Peyer's patch (tissue), 4 donors: ENCODE data around the gene BFSP2. TPM values are rescaled to one million over a fixed set of nuclear protein-coding genes. Genes with fewer than 3 reads are reported as not detected.
"Not testable (repeated sequence)": the region's sequence is repeated elsewhere in the genome, so short reads cannot be mapped to it uniquely, and the experiment has no call there.

Experiments
- DNase-seq, 3 donors: peaks; one replicate each; pipeline ENCODE4 v3.0.0-alpha.2; 2017 to 2019
- H3K27ac ChIP-seq, 4 donors: fragments of 200-600 bp; sonication (generic); one replicate each; pipeline ENCODE4 v1.5.1; 2016 to 2019
- H3K27me3 ChIP-seq, 2 donors: fragments of 200-600 bp; sonication (generic); one replicate each; pipeline ENCODE4 v1.5.1; 2019
- H3K36me3 ChIP-seq, 3 donors: fragments of 200-600 bp; sonication (generic); one replicate each; pipeline ENCODE4 v1.5.1; 2016 to 2019
- H3K4me1 ChIP-seq, 4 donors: fragments of 200-600 bp; sonication (generic); one replicate each; pipeline ENCODE4 v1.5.1; 2016 to 2019
- H3K4me3 ChIP-seq, 4 donors: fragments of 200-600 bp; sonication (generic); 1 replicate in 3 of 4; 2 replicates in 1 of 4; pipeline ENCODE4 v1.5.1; 2016 to 2019; ENCODE audit warnings: mild to moderate bottlenecking in 1 of 4
- H3K9me3 ChIP-seq, 4 donors: fragments of 200-600 bp; sonication (generic); one replicate each; pipeline ENCODE4 v1.5.1; 2016 to 2019; ENCODE audit warnings: mild to moderate bottlenecking in 1 of 4
- POLR2A ChIP-seq, 2 donors: fragments of 450-650 bp; IDR thresholded peaks; one replicate each; pipeline ENCODE4 v1.5.1; 2017; ENCODE audit warnings: antibody characterized with exemption in 2 of 2, mild to moderate bottlenecking in 2 of 2, moderate library complexity in 2 of 2
- total RNA-seq, 4 donors: library from RNA; depleted of rRNA; stranded (reverse); fragments of >200 nt; gene quantifications; one replicate each; pipeline ENCODE4 v1.1.0, GENCODE V29; 2016
- TF ChIP-seq, protein P1 (sequence below), 6 experiments: fragments of 450-650 bp in 4 of 6; fragments of 200-600 bp in 2 of 6; sonication (generic) in 1 of 6; IDR thresholded peaks; one replicate each; pipeline ENCODE4 v1.5.1; 2017 to 2019; ENCODE audit warnings: antibody characterized with exemption in 6 of 6, mild to moderate bottlenecking in 3 of 6, moderate library complexity in 1 of 6

The BFSP2 gene
- total RNA-seq, 4 donors from 2014 or later, result not detected

DNA sequence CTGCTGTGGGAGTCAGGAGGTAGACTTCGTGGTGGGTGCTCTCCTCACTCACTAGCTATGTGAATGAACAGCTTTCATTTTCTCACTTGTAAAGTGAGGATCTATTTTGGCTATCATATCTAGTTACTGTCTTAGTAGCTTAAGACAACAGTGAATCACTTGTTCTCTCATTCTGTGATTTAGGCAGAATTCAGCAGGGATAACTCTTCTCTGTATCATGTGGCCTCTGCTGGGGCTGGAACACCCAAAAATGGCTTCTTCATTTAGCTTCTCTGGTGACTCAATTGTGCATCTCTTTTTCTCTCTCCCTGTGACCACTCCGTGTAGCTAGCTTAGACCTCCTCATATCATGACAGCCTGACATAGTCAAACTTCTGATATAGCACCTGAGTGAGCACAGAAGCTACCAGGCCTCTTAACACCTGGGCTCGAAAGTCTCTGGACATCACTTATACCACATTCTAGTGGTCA is 68.4 kb downstream of the BFSP2 start:
- Histone ChIP-seq H3K27ac (peak overlapping the region in 1 of 4 donors; percentile 74), H3K27me3 (no peaks in the 10 kb centered on the region), H3K4me3 (no peak overlapping the region), H3K9me3 (no peaks in the 10 kb centered on the region), H3K36me3 (no peaks in the 10 kb centered on the region), H3K4me1 (peaks cover 0 to 20% (median under 1%) of the 10 kb centered on the region in 4 donors)
- DNase-seq, result no peak
- no peak for TF ChIP-seq POLR2A (IDR thresholded peaks at IDR 0.05)
- TF ChIP-seq, protein P1, sequence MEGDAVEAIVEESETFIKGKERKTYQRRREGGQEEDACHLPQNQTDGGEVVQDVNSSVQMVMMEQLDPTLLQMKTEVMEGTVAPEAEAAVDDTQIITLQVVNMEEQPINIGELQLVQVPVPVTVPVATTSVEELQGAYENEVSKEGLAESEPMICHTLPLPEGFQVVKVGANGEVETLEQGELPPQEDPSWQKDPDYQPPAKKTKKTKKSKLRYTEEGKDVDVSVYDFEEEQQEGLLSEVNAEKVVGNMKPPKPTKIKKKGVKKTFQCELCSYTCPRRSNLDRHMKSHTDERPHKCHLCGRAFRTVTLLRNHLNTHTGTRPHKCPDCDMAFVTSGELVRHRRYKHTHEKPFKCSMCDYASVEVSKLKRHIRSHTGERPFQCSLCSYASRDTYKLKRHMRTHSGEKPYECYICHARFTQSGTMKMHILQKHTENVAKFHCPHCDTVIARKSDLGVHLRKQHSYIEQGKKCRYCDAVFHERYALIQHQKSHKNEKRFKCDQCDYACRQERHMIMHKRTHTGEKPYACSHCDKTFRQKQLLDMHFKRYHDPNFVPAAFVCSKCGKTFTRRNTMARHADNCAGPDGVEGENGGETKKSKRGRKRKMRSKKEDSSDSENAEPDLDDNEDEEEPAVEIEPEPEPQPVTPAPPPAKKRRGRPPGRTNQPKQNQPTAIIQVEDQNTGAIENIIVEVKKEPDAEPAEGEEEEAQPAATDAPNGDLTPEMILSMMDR (IDR thresholded peaks at IDR 0.05), result no peak

DNA sequence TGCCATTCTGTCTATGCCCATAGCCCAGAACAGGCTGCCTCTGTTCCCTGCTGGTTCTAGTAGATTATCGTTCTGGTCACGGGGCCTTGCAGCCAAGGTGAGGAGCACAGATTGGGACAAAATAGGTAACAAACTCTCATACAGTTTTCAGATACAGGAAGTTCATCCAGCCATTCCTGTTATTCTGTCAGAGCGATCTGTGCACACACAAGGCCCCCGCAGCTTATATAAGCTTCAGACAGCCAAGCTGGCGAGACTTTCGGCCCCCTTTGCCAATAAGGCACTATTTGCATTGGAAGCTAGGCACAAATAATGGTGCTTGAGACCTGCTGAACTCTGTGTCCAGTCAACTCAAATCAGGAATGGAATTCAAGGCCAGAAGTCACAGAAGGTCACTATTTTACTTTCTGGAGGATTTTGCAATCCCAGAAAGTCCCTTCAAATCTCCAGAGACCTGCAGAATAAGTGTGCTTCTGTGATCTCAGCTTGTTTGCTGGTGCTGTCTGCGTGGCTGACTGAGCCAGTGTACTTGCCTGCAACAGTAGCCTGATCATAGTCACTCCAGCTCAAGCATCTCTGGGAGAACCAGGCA is 69.4 kb downstream of the BFSP2 start:
- peak overlapping the region in 1 of 4 donors; percentile 74 for H3K27ac ChIP-seq
- H3K4me1 ChIP-seq, result peaks cover 0 to 21% (median 0%) of the 10 kb centered on the region in 4 donors
- no peaks in the 10 kb centered on the region for H3K9me3 ChIP-seq
- no peak overlapping the region for H3K4me3 ChIP-seq
- DNase-seq, result no peak
- H3K27me3 ChIP-seq, result no peaks in the 10 kb centered on the region
- TF ChIP-seq POLR2A (IDR thresholded peaks at IDR 0.05), result no peak
- TF ChIP-seq, protein P1 (IDR thresholded peaks at IDR 0.05), result no peak
- H3K36me3 ChIP-seq, result no peaks in the 10 kb centered on the region

- TF ChIP-seq POLR2A (IDR thresholded peaks at IDR 0.05), result no peak
- TF ChIP-seq, protein P1 (IDR thresholded peaks at IDR 0.05), result no peak
- Histone ChIP-seq H3K9me3 (no peaks in the 10 kb centered on the region), H3K27me3 (no peaks in the 10 kb centered on the region), H3K4me3 (no peak overlapping the region), H3K4me1 (peaks cover 0 to 34% (median 6%) of the 10 kb centered on the region in 4 donors), H3K36me3 (no peaks in the 10 kb centered on the region), H3K27ac (no peak overlapping the region)
- DNase-seq, result peak in 1 of 3 donors; percentile 50
These were observed 72.4 kb downstream of the BFSP2 start for GRCh38 chr3:133472242-133472641.

- no peak for DNase-seq
- H3K9me3 ChIP-seq, result no peaks in the 10 kb centered on the region
- no peaks in the 10 kb centered on the region for H3K36me3 ChIP-seq
- TF ChIP-seq, protein P1 (IDR thresholded peaks at IDR 0.05), result no peak
- no peak for TF ChIP-seq POLR2A (IDR thresholded peaks at IDR 0.05)
- no peaks in the 10 kb centered on the region for H3K27me3 ChIP-seq
- no peak overlapping the region for H3K4me3 ChIP-seq
- no peak overlapping the region for H3K27ac ChIP-seq
- peaks cover 0 to 28% (median 6%) of the 10 kb centered on the region in 4 donors for H3K4me1 ChIP-seq
These were observed 73.0 kb downstream of the BFSP2 start for GRCh38 chr3:133472889-133473288.

DNA sequence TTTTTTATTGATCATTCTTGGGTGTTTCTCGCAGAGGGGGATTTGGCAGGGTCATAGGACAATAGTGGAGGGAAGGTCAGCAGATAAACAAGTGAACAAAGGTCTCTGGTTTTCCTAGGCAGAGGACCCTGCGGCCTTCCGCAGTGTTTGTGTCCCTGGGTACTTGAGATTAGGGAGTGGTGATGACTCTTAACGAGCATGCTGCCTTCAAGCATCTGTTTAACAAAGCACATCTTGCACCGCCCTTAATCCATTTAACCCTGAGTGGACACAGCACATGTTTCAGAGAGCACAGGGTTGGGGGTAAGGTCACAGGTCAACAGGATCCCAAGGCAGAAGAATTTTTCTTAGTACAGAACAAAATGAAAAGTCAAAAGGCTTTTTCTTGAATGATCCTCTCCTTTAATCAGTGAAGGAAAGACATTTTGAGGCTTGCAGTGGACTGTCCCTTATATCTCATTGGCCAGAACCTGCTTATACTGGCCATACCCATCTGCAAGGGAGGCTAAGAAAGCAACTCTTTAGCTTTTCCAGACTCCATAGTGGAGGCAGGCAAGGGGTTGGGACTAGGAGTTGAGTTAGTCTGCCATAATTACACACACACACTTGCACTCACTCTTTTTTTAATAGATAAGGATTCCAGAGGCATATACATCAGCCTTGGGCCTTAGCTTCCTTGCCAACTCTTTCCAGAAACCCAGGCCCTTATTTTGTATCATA is 73.8 kb downstream of the BFSP2 start:
- not testable (repeated sequence) for H3K36me3 ChIP-seq, DNase-seq, H3K9me3 ChIP-seq, H3K4me3 ChIP-seq, H3K27me3 ChIP-seq
- Histone ChIP-seq H3K27ac (peak overlapping the region; percentile 55 to 79 (median 59)), H3K4me1 (peaks cover 0 to 34% (median 8%) of the 10 kb centered on the region in 4 donors)

- peak in 1 of 3 donors; percentile 61 for DNase-seq
- H3K4me1 ChIP-seq, result peaks cover 0 to 38% (median 8%) of the 10 kb centered on the region in 4 donors
- no peaks in the 10 kb centered on the region for H3K36me3 ChIP-seq
- peak overlapping the region; percentile 55 to 79 (median 59) for H3K27ac ChIP-seq
- TF ChIP-seq, protein P1 (IDR thresholded peaks at IDR 0.05), result no peak
- no peak for TF ChIP-seq POLR2A (IDR thresholded peaks at IDR 0.05)
- H3K27me3 ChIP-seq, result no peaks in the 10 kb centered on the region
- no peaks in the 10 kb centered on the region for H3K9me3 ChIP-seq
- no peak overlapping the region for H3K4me3 ChIP-seq
These were observed 74.5 kb downstream of the BFSP2 start for GRCh38 chr3:133474251-133474801.
